Colonic mucosa (tissue), 4 donors: ENCODE measurements around the gene SEMA3B. TPM values are rescaled to one million over a fixed set of nuclear protein-coding genes. Genes with fewer than 3 reads are reported as not detected.

ENCODE experiments used
- DNase-seq: peaks from one replicate; pipeline ENCODE4 v3.0.0-alpha.2; 2020
- H3K27ac ChIP-seq: fragments of 200-600 bp; one replicate; pipeline ENCODE4 v1.8.0; 2021
- H3K27me3 ChIP-seq: fragments of 200-600 bp; one replicate; pipeline ENCODE4 v1.8.0; 2021
- H3K36me3 ChIP-seq: fragments of 200-600 bp; one replicate; pipeline ENCODE4 v1.8.0; 2021
- H3K4me1 ChIP-seq: fragments of 200-600 bp; one replicate; pipeline ENCODE4 v1.8.0; 2021; ENCODE audit warnings: mild to moderate bottlenecking
- H3K4me3 ChIP-seq: fragments of 200-600 bp; one replicate; pipeline ENCODE4 v1.8.0; 2021
- H3K9ac ChIP-seq, 2 donors: one replicate each; pipeline ENCODE4 v1.7.0; 2013; ENCODE audit warnings: control low read depth in 2 of 2, low read depth in 2 of 2, low read length in 2 of 2
- H3K9me3 ChIP-seq: fragments of 200-600 bp; one replicate; pipeline ENCODE4 v1.8.0; 2021
- intact Hi-C: fragments of 100-400 bp; cut with DNase I; formaldehyde crosslinking; loops from one replicate; pipeline ENCODE4 v1.14.1; 2022
- total RNA-seq, 2 donors: library from RNA; stranded (reverse); fragmentation: NEBNext Ultra II Directional in 1 of 2; extraction: Animal tissue kit (Norgen Biotek cat#: 25700) in 1 of 2; gene quantifications; one replicate each; pipeline ENCODE4 v1.2.1, GENCODE V29; 2021
- TF ChIP-seq, protein P1 (sequence below): fragments of 200-600 bp; IDR thresholded peaks from one replicate; pipeline ENCODE4 v1.8.0; 2022; ENCODE audit warnings: antibody characterized with exemption, mild to moderate bottlenecking
- donor health status: healthy.
- donor health status: DM: no; HTN: no; CAD: no.
- donor health status: DM: no; HTN: no; CAD: no.

The SEMA3B gene
- total RNA-seq, 2 donors from 2014 or later: 51.6 to 57.0 TPM

DNA sequence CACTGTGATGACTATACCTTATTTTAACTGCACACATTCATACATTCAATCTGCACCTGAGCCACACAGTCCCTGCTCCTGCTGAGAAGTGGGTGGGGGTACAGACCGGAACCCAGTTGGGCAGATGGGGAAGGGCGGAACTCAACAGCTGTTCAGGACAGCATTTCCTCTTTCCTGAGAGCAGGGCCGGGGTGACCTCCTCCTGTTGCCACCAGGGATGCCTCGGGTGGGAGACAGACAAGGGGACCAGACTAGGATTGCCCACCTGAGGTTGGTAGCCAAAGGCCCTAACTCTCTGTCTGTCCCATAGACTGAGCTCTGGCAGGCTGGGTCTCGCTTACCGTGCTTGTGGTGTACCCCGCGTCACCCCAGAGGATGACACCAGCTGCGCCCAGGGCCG is 49.7 kb downstream of the SEMA3B start:
- peaks cover 38% of the 10 kb centered on the region for H3K4me1 ChIP-seq
- TF ChIP-seq, protein P1, sequence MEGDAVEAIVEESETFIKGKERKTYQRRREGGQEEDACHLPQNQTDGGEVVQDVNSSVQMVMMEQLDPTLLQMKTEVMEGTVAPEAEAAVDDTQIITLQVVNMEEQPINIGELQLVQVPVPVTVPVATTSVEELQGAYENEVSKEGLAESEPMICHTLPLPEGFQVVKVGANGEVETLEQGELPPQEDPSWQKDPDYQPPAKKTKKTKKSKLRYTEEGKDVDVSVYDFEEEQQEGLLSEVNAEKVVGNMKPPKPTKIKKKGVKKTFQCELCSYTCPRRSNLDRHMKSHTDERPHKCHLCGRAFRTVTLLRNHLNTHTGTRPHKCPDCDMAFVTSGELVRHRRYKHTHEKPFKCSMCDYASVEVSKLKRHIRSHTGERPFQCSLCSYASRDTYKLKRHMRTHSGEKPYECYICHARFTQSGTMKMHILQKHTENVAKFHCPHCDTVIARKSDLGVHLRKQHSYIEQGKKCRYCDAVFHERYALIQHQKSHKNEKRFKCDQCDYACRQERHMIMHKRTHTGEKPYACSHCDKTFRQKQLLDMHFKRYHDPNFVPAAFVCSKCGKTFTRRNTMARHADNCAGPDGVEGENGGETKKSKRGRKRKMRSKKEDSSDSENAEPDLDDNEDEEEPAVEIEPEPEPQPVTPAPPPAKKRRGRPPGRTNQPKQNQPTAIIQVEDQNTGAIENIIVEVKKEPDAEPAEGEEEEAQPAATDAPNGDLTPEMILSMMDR: no peak
- no peaks in the 10 kb centered on the region for H3K27me3 ChIP-seq
- no peaks in the 10 kb centered on the region for H3K9me3 ChIP-seq
- H3K4me3 ChIP-seq: no peak overlapping the region
- no peaks in the 10 kb centered on the region for H3K36me3 ChIP-seq
- no peak overlapping the region for H3K27ac ChIP-seq
- intact Hi-C loops: no loop called here
- DNase-seq: no peak
- peak overlapping the region in 1 of 2 donors; percentile 91 for H3K9ac ChIP-seq

DNA sequence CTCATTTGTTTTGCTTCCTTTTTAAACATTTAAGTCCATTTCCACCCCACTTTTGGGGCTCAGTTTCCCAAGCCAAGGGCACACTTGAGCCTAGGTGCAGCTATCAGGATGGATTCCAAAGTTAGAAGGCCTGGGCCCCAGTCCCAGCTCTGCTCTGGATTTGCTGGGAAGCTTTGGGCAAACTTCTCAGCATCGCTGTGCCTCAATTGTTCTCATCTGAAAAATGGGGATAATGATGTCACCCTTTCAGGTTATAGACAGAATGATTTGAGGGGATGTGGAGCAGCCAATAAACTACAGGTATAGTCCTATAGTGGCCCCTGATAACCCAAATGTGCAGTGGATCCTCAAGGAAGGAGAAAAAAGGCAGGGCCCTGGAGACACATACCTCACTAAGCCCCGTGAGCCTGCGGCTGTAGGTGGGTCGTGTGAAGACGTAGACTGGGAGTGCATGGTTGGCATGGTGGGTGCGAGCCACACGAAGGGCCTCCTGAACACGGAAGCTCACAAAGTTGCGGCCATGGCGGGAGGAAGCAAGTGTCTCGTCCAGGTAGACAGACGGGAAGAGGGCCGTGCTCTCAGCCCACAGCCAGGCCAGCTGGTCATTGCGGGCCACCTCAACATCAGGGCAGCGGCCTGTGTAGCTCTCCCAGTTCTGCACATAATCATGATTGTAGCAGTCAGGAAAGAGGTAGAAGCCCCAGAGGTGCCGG is 50.4 kb downstream of the SEMA3B start:
- intact Hi-C loops: no loop called here
- Histone ChIP-seq H3K9me3 (no peaks in the 10 kb centered on the region), H3K4me1 (peaks cover 38% of the 10 kb centered on the region), H3K9ac (peak overlapping the region in 1 of 2 donors; percentile 91), H3K27ac (no peak overlapping the region), H3K27me3 (no peaks in the 10 kb centered on the region), H3K36me3 (no peaks in the 10 kb centered on the region), H3K4me3 (no peak overlapping the region)
- TF ChIP-seq, protein P1: no peak
- DNase-seq: no peak

DNA sequence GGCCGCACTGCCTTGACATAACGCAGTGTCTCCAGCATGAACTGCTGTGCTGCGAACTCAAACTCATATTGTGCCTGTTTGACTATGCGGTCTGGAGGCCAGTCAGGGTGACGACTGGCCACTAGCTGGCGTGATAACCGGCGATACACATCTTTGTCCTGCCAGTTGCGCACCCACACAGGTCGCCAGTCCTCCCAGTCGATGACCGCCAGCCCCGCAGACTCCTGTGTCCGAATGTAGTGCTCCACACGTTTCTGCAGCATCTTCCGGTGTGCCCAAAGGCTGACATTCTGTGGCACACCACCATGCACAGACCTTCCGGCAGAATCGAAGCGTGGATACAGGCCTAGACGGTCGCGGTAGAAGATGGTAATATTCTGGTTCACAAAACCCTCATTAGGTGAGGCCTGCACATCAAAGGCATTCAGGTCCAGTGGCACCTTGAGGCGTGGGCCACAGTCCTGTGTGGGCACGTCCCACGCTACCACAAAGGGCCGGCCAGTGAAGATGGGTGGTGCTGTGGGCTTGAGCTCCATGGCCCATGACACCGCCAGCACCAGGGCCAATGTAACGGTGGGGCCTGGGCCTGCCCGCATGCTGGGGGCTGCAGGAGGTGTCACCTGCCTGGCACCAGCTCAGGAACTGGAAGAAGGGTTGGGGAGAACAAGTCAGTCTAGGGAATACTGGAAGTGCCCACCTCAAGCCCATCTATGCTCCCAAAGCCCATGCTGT is 51.1 kb downstream of the SEMA3B start:
- peaks cover 38% of the 10 kb centered on the region for H3K4me1 ChIP-seq
- no peaks in the 10 kb centered on the region for H3K27me3 ChIP-seq
- H3K4me3 ChIP-seq: peak overlapping the region; percentile 66
- no peaks in the 10 kb centered on the region for H3K36me3 ChIP-seq
- intact Hi-C loops: loop anchor here (10.0 kb wide), 1 partner anchor 45 kb away; the partner anchor contains the start of gene LSMEM2
- no peaks in the 10 kb centered on the region for H3K9me3 ChIP-seq
- H3K27ac ChIP-seq: peak overlapping the region; percentile 81
- peak overlapping the region; percentile 72 to 91 for H3K9ac ChIP-seq
- no peak for DNase-seq
- TF ChIP-seq, protein P1: no peak

DNA sequence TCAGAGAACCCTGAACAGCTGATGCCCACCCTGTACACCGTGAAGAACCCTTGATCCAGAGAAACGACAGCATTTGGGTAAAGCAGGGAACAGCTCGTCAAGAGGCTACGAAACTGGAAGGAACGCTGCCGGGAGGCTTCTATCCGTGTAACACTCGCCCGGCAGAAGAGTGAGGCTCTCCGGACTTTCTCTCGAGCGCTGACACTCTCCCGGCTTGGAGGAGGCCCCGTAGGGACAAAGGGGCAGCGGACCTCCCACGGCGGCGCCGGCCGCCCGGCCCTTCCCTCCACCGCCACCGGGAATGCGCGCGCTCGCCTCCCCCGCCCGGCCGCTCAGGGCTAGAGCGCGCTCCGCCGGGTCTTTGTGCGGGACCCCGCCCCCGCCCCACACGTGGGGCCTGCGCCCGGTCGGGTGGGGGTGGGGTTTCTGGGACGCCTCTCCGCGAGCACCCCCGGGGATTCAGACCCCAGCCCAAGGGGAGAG is 51.9 kb downstream of the SEMA3B start:
- Histone ChIP-seq H3K4me3 (peak overlapping the region; percentile 66), H3K36me3 (no peaks in the 10 kb centered on the region), H3K27me3 (no peaks in the 10 kb centered on the region), H3K27ac (peak overlapping the region; percentile 81), H3K4me1 (peaks cover 38% of the 10 kb centered on the region), H3K9me3 (no peaks in the 10 kb centered on the region), H3K9ac (peak overlapping the region; percentile 72 to 91)
- peak; percentile 80 for DNase-seq
- TF ChIP-seq, protein P1: no peak
- intact Hi-C loops: loop anchor here (10.0 kb wide), 1 partner anchor 46 kb away; the partner anchor contains the start of gene LSMEM2

DNA sequence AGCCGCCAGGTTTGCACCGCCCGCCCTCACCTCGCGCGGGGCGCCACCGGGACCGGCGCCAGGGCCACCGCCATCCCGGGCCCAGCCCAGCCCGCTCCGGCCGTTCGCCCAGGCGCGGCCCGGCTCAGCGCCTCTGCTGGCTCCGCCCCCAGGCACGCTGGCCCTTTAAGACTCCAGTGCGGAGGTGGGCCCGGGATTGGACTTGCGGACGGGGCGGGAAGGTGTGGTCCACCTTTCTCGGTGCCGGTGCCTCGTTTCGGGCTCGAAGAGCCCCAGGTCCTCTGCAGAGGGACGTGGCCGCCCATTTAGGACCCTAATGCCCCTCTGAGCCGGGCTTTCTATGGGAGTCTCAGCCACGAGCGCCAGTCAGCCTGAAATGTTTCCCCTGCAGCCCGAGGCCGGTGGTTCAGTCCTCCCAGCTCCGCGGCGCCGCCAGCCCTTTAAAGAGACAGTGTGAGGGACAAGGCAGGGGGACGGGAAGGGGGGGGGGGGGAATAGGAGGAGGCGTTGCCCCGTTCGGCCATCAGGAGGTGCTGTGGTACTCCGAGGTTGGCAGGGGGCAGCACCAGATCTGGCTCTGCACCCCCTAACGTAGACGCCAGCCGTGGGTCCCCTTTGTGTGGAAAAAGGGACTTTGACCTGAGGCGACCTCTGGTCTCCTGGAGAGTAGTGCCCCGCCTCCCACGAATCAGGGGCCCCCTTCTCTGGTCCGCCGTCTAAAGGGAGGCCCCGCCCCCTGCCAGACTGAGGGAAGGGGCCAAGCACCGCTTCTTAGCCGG is 52.6 kb downstream of the SEMA3B start:
- Histone ChIP-seq H3K9me3 (no peaks in the 10 kb centered on the region), H3K27me3 (no peaks in the 10 kb centered on the region), H3K4me3 (peak overlapping the region; percentile 66), H3K27ac (peak overlapping the region; percentile 81), H3K9ac (peak overlapping the region; percentile 72 to 91), H3K4me1 (peaks cover 34% of the 10 kb centered on the region), H3K36me3 (no peaks in the 10 kb centered on the region)
- DNase-seq: peak; percentile 89
- TF ChIP-seq, protein P1: peak; percentile 31
- intact Hi-C loops: loop anchor here (10.0 kb wide), 1 partner anchor 47 kb away; the partner anchor contains the start of gene LSMEM2
